HG02763 (cell line): ENCODE measurements around the gene BLTP1.
"Not testable (repeated sequence)": the region's sequence is repeated elsewhere in the genome, so short reads cannot be mapped to it uniquely, and the experiment has no call there.

Experiments used
- ATAC-seq: cut with Tn5 transposase; IDR thresholded peaks from one replicate; pipeline ENCODE4 v1.9.1; 2021; ENCODE audit warnings: mild to moderate bottlenecking, moderate library complexity; ENCODE audit not compliant: unreplicated experiment

The BLTP1 gene

DNA sequence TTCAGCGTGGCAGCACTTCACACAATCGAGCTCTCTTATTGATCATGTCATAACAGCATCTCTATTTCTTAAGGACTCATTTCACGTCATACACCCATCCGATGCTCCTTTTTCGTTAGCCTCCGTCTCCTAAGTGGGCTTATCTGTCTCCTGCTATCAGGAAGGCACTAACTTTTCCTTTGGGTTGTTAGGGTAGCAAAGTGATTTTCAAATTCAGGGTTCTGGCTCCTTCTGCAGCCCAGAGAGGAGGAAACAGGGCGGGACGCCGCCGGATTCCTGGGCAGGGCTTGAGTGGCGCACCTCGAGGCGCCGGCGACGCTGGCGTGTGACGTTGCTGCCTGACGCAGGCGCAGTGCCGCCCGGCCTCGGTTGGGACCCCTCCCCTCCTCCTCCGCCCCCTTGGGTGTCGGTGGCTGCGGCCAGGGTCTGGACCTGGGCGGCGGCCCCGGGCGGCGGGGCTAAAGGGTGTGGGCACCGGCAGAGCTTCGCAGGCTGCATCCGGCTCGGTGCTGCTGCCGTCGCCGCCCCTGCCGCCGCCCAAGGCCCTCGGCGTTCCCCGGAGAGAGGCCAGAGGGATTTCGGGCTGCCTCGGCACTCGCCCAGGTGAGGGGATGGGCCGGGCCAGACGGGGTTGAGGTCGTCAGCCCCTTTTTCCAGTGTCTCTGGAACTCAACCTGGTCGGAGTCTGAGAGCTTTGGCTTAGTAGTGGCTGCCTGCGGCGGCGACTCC is at the start of gene BLTP1:
BLTP1 (plus strand) TSS at position 350 of the 729 bp plus-strand sequence. CDS start 18,317 bp downstream, outside the sequence.
- ATAC-seq = peak; percentile 99

DNA sequence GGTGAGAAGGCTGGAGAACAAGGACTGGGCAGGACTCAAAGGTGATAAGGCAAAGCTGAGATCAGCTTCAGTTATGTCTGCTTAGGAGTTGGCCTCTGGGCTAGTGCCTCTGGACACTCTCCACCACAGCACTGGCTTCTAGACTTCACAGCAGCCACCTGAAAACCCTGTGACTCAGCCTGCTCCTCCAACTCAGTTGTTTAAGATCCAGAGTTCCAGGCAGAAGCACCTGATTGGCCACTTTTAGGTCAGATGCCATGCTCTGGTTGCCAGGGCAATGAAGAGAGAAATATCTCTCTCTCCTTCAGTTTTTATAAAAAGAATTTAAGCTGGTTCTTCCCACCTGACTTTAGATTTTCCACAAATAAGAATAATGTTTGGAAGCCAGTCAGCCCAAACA is 47.9 kb upstream of the BLTP1 start:
- no peak for ATAC-seq

GRCh38 chr4:122107680-122108079 is 44.5 kb upstream of the BLTP1 start:
- no peak for ATAC-seq

DNA sequence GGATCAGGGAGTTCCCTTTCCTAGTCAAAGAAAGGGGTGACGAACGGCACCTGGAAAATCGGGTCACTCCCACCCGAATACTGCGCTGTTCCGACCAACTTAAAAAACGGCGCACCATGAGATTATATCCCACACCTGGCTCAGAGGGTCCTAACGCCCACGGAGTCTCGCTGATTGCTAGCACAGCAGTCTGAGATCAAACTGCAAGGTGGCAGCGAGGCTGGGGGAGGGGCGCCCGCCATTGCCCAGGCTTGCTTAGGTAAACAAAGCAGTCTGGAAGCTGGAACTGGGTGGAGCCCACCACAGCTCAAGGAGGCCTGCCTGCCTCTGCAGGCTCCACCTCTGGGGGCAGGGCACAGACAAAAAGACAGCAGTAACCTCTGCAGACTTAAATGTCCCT is 41.8 kb upstream of the BLTP1 start:
- not testable (repeated sequence) for ATAC-seq

DNA sequence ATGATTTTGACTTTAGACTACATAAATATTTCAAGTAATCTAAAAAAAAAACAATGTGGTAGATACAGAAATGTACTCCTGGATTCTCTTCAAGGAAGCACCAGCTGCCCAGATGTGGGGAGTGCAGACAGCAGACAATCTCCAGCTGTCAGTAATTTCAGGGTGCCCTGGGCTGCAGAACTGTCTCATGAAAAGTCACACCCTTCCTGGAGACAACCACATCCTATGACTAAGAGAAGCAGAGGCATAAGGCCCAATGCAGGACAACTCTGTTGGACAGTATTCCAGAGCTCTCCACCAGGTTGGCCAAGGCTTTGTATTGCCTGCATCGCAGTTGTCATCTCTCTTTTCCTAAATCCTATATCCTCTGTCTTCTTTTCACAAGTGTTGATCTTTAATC is 34.4 kb upstream of the BLTP1 start:
- ATAC-seq = no peak

GRCh38 chr4:122118243-122118642 is 33.9 kb upstream of the BLTP1 start:
- no peak for ATAC-seq

GRCh38 chr4:122119739-122120138 is 32.4 kb upstream of the BLTP1 start:
- ATAC-seq = no peak

DNA sequence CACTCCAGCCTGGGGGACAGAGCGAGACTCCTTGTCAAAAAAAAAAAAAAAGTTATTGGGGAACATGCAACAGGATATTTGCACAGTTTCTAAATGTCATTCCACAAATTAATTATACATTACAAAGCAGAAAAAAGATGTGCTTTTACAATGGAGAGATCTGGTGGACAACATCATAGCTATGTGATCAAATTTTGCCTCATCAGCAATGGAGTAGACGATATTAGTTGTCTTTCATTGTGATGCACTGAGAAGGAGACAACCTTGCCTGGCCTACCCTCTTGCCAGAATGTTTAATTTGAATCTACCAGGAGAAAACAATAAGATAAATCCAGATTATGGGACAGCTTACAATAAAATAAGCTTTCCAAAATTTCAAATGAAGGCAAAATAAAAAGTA is 30.5 kb upstream of the BLTP1 start:
- ATAC-seq = no peak

GRCh38 chr4:122122083-122122482 is 30.0 kb upstream of the BLTP1 start:
- no peak for ATAC-seq

DNA sequence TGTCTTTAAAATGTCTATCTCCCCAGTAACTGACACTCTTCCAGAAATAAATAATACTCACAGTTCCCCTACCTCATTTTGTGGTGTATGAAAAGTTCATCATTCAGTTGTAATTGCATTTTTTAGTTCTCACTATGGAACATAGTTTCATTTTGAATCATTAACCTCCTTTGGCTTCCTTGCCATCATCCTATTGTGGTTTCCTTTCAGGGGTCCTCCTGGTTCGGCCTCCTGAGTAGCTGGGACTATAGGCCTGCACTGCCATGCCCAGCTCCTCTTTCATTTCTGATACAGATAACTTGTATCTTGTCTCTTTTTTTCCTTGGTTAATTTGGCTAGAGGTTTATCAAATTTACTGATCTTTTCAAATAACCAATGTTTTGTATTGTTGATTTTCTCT is 23.1 kb upstream of the BLTP1 start:
- no peak for ATAC-seq

DNA sequence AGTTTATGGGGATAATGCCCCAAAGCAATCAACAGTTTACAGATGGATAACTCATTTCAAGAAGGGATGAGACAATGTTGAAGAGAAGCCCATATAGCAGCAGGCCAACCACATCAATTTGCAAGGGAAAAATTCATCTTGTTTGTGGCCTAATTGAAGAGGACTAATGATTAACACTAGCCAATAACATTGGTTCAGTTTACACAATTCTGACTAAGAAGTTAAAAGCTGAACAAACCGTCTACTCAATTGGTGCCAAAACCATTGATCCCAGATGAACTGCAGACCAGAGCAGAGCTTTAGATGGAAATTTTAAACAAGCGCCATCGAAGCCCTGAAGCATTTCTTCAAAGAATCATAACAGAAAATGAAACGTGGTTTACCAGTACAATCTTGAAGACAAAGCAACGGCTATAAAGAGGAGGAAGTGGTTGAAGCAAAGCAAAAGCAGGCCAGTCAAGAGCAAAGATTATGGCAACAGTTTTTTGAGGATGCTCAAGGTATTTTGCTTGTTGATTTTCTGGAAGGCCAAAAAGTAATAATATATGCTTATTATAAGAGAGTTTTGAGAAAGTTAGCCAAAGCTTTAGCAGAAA is 20.5 kb upstream of the BLTP1 start:
- peak; percentile 62 for ATAC-seq

DNA sequence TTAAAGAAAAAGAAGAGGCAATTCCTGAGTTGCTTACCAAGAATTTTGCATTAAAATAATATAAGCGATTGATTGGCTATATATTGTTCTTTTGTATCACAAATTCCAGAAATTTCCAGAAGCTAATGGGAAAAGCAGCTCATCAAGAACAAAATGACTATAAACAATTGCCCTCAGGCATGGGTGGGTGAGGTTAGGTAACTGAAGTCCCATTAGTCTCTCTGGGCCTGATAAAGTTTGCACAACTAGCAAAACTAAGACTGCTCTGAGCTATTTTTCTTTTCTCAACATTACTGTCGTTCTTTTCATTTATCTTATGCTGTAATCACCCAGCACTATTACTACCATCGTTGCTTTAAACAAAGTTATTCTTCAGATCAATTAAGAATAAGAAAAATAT is 19.2 kb upstream of the BLTP1 start:
- no peak for ATAC-seq

DNA sequence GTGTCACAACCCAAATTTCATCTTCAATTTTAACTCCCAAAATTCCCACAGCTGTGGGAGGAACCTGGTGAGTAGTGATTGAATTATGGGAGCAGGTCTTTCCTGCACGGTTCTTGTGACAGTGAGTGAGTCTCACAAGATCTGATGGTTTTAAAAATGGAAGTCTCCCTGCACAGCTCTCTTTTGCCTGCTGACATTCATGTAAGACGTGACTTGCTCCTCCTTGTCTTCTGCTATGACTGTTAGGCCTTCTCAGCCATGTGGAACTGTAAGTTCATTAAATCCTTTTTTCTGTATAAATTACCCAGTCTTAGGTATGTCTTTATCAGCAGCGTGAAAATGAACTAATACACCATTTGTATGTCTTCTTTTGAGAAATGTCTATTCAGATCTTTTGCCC is 13.0 kb upstream of the BLTP1 start:
- no peak for ATAC-seq

DNA sequence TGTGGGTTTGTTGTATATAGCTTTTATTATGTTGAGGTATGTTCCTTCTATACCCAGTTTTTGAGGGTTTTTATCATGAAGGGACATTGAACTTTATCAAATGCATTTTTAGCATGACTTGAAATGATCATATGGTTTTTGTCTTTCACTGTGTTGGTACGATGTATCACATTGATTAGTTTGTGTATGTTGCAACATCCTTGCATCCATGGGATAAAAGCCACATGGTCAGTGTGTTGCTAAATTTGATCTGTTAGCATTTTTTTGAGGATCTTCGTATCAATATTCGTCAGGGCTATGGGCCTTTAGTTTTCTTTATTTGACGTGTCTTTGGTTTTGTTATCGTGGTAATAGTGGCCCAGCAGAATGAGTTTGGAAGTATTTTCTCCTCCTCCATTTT is 11.3 kb upstream of the BLTP1 start:
- ATAC-seq = no peak

GRCh38 chr4:122142687-122143086 is 9.4 kb upstream of the BLTP1 start:
- ATAC-seq = no peak

- no peak for ATAC-seq
Observed at GRCh38 chr4:122146652-122147051, 5.5 kb upstream of the BLTP1 start.

GRCh38 chr4:122150931-122151330 is 1.2 kb upstream of the BLTP1 start:
- ATAC-seq = no peak

GRCh38 chr4:122152711-122153226 is 638 bp downstream of the BLTP1 start:
- peak; percentile 36 for ATAC-seq

- no peak for ATAC-seq
Observed at GRCh38 chr4:122156819-122157218, 4.7 kb downstream of the BLTP1 start.

GRCh38 chr4:122163301-122163700 is 11.2 kb downstream of the BLTP1 start:
- no peak for ATAC-seq

GRCh38 chr4:122163767-122164166 is 11.6 kb downstream of the BLTP1 start:
- ATAC-seq = no peak

DNA sequence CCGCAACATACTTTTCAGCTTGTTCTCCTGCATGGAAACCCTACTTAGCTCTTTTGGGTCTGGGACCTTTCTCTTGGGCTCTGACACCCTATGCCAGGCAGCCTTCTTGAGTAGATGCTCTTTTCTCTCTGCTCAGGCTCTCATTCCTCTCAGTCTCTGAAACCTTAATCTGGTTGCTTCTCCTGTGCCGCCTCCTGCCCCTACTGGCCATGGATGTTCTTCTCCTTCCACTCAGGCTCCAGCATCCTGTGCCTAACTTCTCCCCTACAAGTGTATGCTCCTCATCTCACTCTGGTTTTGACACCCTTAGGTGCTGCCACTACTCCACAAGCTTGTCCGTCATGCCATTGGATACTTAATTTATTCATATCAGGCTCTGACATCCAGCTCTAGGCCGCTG is 15.2 kb downstream of the BLTP1 start:
- ATAC-seq = no peak

DNA sequence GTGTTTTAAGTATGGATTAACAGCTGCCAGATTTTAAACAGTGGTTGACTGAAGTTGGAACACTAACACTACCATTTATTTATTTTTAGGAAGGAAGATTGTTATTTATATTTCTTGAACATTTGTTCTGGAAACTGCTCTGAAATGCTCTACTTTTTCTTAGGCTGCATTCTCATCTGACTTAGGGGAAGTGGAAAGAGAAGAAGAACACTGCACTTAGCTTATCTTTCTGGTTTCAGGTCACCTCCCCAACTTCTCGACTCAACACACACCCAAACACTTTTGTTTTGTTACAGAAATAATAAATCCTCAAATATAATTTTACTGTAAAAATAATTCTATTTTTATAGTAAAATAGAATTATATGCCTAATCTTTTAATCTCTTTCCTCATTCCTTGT is 18.6 kb downstream of the BLTP1 start:
- ATAC-seq = no peak
